Activated T-helper 1 cell treated with anti-CD3 and anti-CD28 coated beads, Interleukin-12 subunit alpha, Interleukin-12 subunit beta, Interleukin-2, Interleukin-4 antibody, amounts not matched to agents 30 ng/mL and 10 ng/mL and 1 ng/mL, durations not matched to agents 14 hours and 24 hours and 36 hours (primary cell): ENCODE measurements around the gene RBM27. TPM values are rescaled to one million over a fixed set of nuclear protein-coding genes. Genes with fewer than 3 reads are reported as not detected.

ENCODE experiments used
- DNase-seq: peaks from one replicate; pipeline ENCODE4 v3.0.0; 2021; ENCODE audit warnings: low spot score
- H3K27ac Mint-ChIP-seq: one replicate; pipeline ENCODE4 v1.8.0; 2021; ENCODE audit warnings: mild to moderate bottlenecking, mixed read lengths
- H3K27me3 Mint-ChIP-seq: one replicate; pipeline ENCODE4 v1.8.0; 2022; ENCODE audit warnings: mild to moderate bottlenecking, moderate library complexity, mixed read lengths; ENCODE audit not compliant: insufficient read depth
- H3K36me3 Mint-ChIP-seq: one replicate; pipeline ENCODE4 v1.8.0; 2021; ENCODE audit warnings: low read depth, mixed read lengths
- H3K4me1 Mint-ChIP-seq: one replicate; pipeline ENCODE4 v1.8.0; 2021; ENCODE audit warnings: low read depth, mixed read lengths
- H3K4me3 Mint-ChIP-seq: one replicate; pipeline ENCODE4 v1.8.0; 2021; ENCODE audit warnings: mild to moderate bottlenecking, moderate library complexity, mixed read lengths
- H3K9me3 Mint-ChIP-seq: one replicate; pipeline ENCODE4 v1.8.0; 2021; ENCODE audit warnings: mixed read lengths
- intact Hi-C: fragments of 100-400 bp; cut with micrococcal nuclease; formaldehyde crosslinking; loops from one replicate; pipeline ENCODE4 v1.15.1; 2024
- total RNA-seq: library from RNA; stranded (reverse); gene quantifications from 2 replicates; pipeline ENCODE4 v1.2.3, GENCODE V29; 2022

RBM27 gene
- total RNA-seq, 1 donor from 2014 or later = 31.2 TPM

- Mint-ChIP-seq H3K36me3 (peaks cover 25% of the 10 kb centered on the region), H3K27me3 (no peaks in the 10 kb centered on the region), H3K4me3 (no peak overlapping the region), H3K4me1 (peaks cover 15% of the 10 kb centered on the region), H3K9me3 (no peaks in the 10 kb centered on the region), H3K27ac (no peak overlapping the region)
- no peak for DNase-seq
- intact Hi-C loops = no loop called here
Measured at GRCh38 chr5:146249801-146250200, 46.4 kb downstream of the RBM27 start.

Other genes with a start within 250 kb of the RBM27 start
- 0.37 and 0.99 TPM in 2 replicates for gene PLAC8L1, start 98.0 kb upstream of the RBM27 start, total RNA-seq
- gene LARS1, start 21.0 kb upstream of the RBM27 start, total RNA-seq = 134 and 144 TPM in 2 replicates
- not detected in 2 replicates for gene POU4F3, start 135.2 kb downstream of the RBM27 start, total RNA-seq
- 152 and 160 TPM in 2 replicates for gene TCERG1, start 243.7 kb downstream of the RBM27 start, total RNA-seq